Liver (tissue), 3 donors: ENCODE data around the gene TSSK1B.

Experiments
- ATF3 ChIP-seq: IDR thresholded peaks from 2 replicates; pipeline ENCODE4 v1.6.1; 2016; ENCODE audit warnings: antibody characterized with exemption
- CTCF ChIP-seq: fragments of 150-350 bp; IDR thresholded peaks from 2 replicates; pipeline ENCODE4 v1.5.1; 2017; ENCODE audit warnings: improper control_type of control experiment, low read depth, low read length; ENCODE audit not compliant: missing input control
- EGR1 ChIP-seq, 2 donors: IDR thresholded peaks; 2 replicates each; pipeline ENCODE4 v1.6.1; 2016 to 2018; ENCODE audit warnings: antibody characterized with exemption in 2 of 2, low read depth in 2 of 2
- FOXA1 ChIP-seq: IDR thresholded peaks from 2 replicates; pipeline ENCODE4 v1.6.1; 2016; ENCODE audit warnings: antibody characterized with exemption
- GABPA ChIP-seq, 2 donors: IDR thresholded peaks in 1 of 2; conservative IDR thresholded peaks in 1 of 2; 2 replicates each; pipeline ENCODE4 v1.6.1; 2016; ENCODE audit warnings: antibody characterized with exemption in 2 of 2, mild to moderate bottlenecking in 1 of 2, moderate library complexity in 1 of 2
- RAD21 ChIP-seq, 2 donors: IDR thresholded peaks; 2 replicates each; pipeline ENCODE4 v1.6.1; 2016; ENCODE audit warnings: antibody characterized with exemption in 2 of 2, mild to moderate bottlenecking in 2 of 2
- REST ChIP-seq: IDR thresholded peaks from 2 replicates; pipeline ENCODE4 v1.6.1; 2016; ENCODE audit warnings: antibody characterized with exemption, mild to moderate bottlenecking
- SP1 ChIP-seq: IDR thresholded peaks from 2 replicates; pipeline ENCODE4 v1.6.1; 2018; ENCODE audit warnings: antibody characterized with exemption, mild to moderate bottlenecking
- YY1 ChIP-seq: IDR thresholded peaks from 2 replicates; pipeline ENCODE4 v1.6.1; 2016; ENCODE audit warnings: antibody characterized with exemption, mild to moderate bottlenecking
- ZBTB33 ChIP-seq: IDR thresholded peaks from 2 replicates; pipeline ENCODE4 v1.6.1; 2016; ENCODE audit warnings: antibody characterized with exemption
- donor health status: healthy.
- donor health status: healthy.

- TF ChIP-seq FOXA1: no peak
- no peak for TF ChIP-seq CTCF
- no peak for TF ChIP-seq ZBTB33
- no peak for TF ChIP-seq RAD21 (IDR thresholded peaks at IDR 0.05)
- no peak for TF ChIP-seq SP1
- no peak for TF ChIP-seq REST
- no peak for TF ChIP-seq YY1
- TF ChIP-seq ATF3: no peak
- TF ChIP-seq GABPA (IDR thresholded peaks at IDR 0.05 in 1 of 2, conservative IDR thresholded peaks at IDR 0.05 in 1 of 2): no peak
- no peak for TF ChIP-seq EGR1 (IDR thresholded peaks at IDR 0.05; ENCODE audit: low read depth in 2 of 2)
Observed at GRCh38 chr5:113448252-113448651, 13.5 kb upstream of the TSSK1B start.
